Peyer's patch (tissue), 4 donors: ENCODE measurements around the gene MFSD8. TPM values are rescaled to one million over a fixed set of nuclear protein-coding genes. Genes with fewer than 3 reads are reported as not detected.
A peak's percentile ranks its signal among the peaks of the same experiment; 100 is the strongest.

Experiments used
- DNase-seq, 3 donors: peaks; one replicate each; pipeline ENCODE4 v3.0.0-alpha.2; 2017 to 2019
- H3K27ac ChIP-seq, 4 donors: fragments of 200-600 bp; sonication (generic); one replicate each; pipeline ENCODE4 v1.5.1; 2016 to 2019
- H3K27me3 ChIP-seq, 2 donors: fragments of 200-600 bp; sonication (generic); one replicate each; pipeline ENCODE4 v1.5.1; 2019
- H3K36me3 ChIP-seq, 3 donors: fragments of 200-600 bp; sonication (generic); one replicate each; pipeline ENCODE4 v1.5.1; 2016 to 2019
- H3K4me1 ChIP-seq, 4 donors: fragments of 200-600 bp; sonication (generic); one replicate each; pipeline ENCODE4 v1.5.1; 2016 to 2019
- H3K4me3 ChIP-seq, 4 donors: fragments of 200-600 bp; sonication (generic); 1 replicate in 3 of 4; 2 replicates in 1 of 4; pipeline ENCODE4 v1.5.1; 2016 to 2019; ENCODE audit warnings: mild to moderate bottlenecking in 1 of 4
- H3K9me3 ChIP-seq, 4 donors: fragments of 200-600 bp; sonication (generic); one replicate each; pipeline ENCODE4 v1.5.1; 2016 to 2019; ENCODE audit warnings: mild to moderate bottlenecking in 1 of 4
- CTCF ChIP-seq, 6 experiments: fragments of 450-650 bp in 4 of 6; fragments of 200-600 bp in 2 of 6; sonication (generic) in 1 of 6; IDR thresholded peaks; one replicate each; pipeline ENCODE4 v1.5.1; 2017 to 2019; ENCODE audit warnings: antibody characterized with exemption in 6 of 6, mild to moderate bottlenecking in 3 of 6, moderate library complexity in 1 of 6
- POLR2A ChIP-seq, 2 donors: fragments of 450-650 bp; IDR thresholded peaks; one replicate each; pipeline ENCODE4 v1.5.1; 2017; ENCODE audit warnings: antibody characterized with exemption in 2 of 2, mild to moderate bottlenecking in 2 of 2, moderate library complexity in 2 of 2
- total RNA-seq, 4 donors: library from RNA; depleted of rRNA; stranded (reverse); fragments of >200 nt; gene quantifications; one replicate each; pipeline ENCODE4 v1.1.0, GENCODE V29; 2016

MFSD8 gene
- total RNA-seq, 4 donors from 2014 or later = 29.9 to 40.8 (median 35.1) TPM

- TF ChIP-seq CTCF (IDR thresholded peaks at IDR 0.05) (no peak), POLR2A (IDR thresholded peaks at IDR 0.05) (no peak)
- H3K36me3 ChIP-seq = peaks cover 0 to 39% (median 0%) of the 10 kb centered on the region in 3 donors
- no peak overlapping the region for H3K27ac ChIP-seq
- H3K9me3 ChIP-seq = peaks cover 0 to 8% (median 0%) of the 10 kb centered on the region in 4 donors
- no peak overlapping the region for H3K4me3 ChIP-seq
- DNase-seq = no peak
- H3K4me1 ChIP-seq = no peaks in the 10 kb centered on the region
- H3K27me3 ChIP-seq = no peaks in the 10 kb centered on the region
Observed at GRCh38 chr4:127995776-127996175, 30.8 kb upstream of the MFSD8 start.

- Histone ChIP-seq H3K4me3 (no peak overlapping the region), H3K36me3 (peaks cover 0 to 42% (median 0%) of the 10 kb centered on the region in 3 donors), H3K27me3 (no peaks in the 10 kb centered on the region), H3K9me3 (peaks cover 0 to 8% (median 0%) of the 10 kb centered on the region in 4 donors), H3K4me1 (no peaks in the 10 kb centered on the region), H3K27ac (no peak overlapping the region)
- DNase-seq = no peak
- TF ChIP-seq CTCF (IDR thresholded peaks at IDR 0.05) (no peak), POLR2A (IDR thresholded peaks at IDR 0.05) (no peak)
Observed at GRCh38 chr4:127993151-127993550, 28.2 kb upstream of the MFSD8 start.

GRCh38 chr4:127988638-127989037 lies 23.7 kb upstream of the MFSD8 start:
- DNase-seq = no peak
- H3K4me3 ChIP-seq = no peak overlapping the region
- TF ChIP-seq CTCF (IDR thresholded peaks at IDR 0.05) (no peak), POLR2A (IDR thresholded peaks at IDR 0.05) (no peak)
- H3K27me3 ChIP-seq = no peaks in the 10 kb centered on the region
- H3K36me3 ChIP-seq = peaks cover 0 to 49% (median 0%) of the 10 kb centered on the region in 3 donors
- no peak overlapping the region for H3K27ac ChIP-seq
- H3K9me3 ChIP-seq = no peaks in the 10 kb centered on the region
- H3K4me1 ChIP-seq = no peaks in the 10 kb centered on the region

- peaks cover 0 to 36% (median 0%) of the 10 kb centered on the region in 3 donors for H3K36me3 ChIP-seq
- H3K27me3 ChIP-seq = no peaks in the 10 kb centered on the region
- TF ChIP-seq CTCF (IDR thresholded peaks at IDR 0.05) (peak in 1 of 6 experiments; percentile 3), POLR2A (IDR thresholded peaks at IDR 0.05) (no peak)
- no peaks in the 10 kb centered on the region for H3K9me3 ChIP-seq
- H3K4me3 ChIP-seq = no peak overlapping the region
- no peak overlapping the region for H3K27ac ChIP-seq
- no peak for DNase-seq
- no peaks in the 10 kb centered on the region for H3K4me1 ChIP-seq
Observed at GRCh38 chr4:127985989-127986388, 21.0 kb upstream of the MFSD8 start.

GRCh38 chr4:127982445-127982844 lies 17.5 kb upstream of the MFSD8 start:
- peaks cover 0 to 27% (median 0%) of the 10 kb centered on the region in 3 donors for H3K36me3 ChIP-seq
- TF ChIP-seq POLR2A (IDR thresholded peaks at IDR 0.05) = no peak
- no peak for TF ChIP-seq CTCF (IDR thresholded peaks at IDR 0.05)
- H3K27me3 ChIP-seq = no peaks in the 10 kb centered on the region
- H3K27ac ChIP-seq = no peak overlapping the region
- DNase-seq = no peak
- no peaks in the 10 kb centered on the region for H3K9me3 ChIP-seq
- no peaks in the 10 kb centered on the region for H3K4me1 ChIP-seq
- no peak overlapping the region for H3K4me3 ChIP-seq

- TF ChIP-seq CTCF (IDR thresholded peaks at IDR 0.05) (no peak), POLR2A (IDR thresholded peaks at IDR 0.05) (no peak)
- Histone ChIP-seq H3K4me3 (no peak overlapping the region), H3K27ac (no peak overlapping the region), H3K27me3 (no peaks in the 10 kb centered on the region), H3K36me3 (no peaks in the 10 kb centered on the region), H3K9me3 (no peaks in the 10 kb centered on the region), H3K4me1 (no peaks in the 10 kb centered on the region)
- DNase-seq = no peak
Observed at GRCh38 chr4:127978930-127979329, 14.0 kb upstream of the MFSD8 start.
